HG03060 (cell line): ENCODE results near the gene WDR70.
"Not testable (repeated sequence)": the region's sequence is repeated elsewhere in the genome, so short reads cannot be mapped to it uniquely, and the experiment has no call there.

Experiments used
- ATAC-seq: cut with Tn5 transposase; IDR thresholded peaks from one replicate; pipeline ENCODE4 v1.9.1; 2021; ENCODE audit warnings: low read depth, moderate number of reproducible peaks; ENCODE audit not compliant: unreplicated experiment

Gene WDR70

DNA sequence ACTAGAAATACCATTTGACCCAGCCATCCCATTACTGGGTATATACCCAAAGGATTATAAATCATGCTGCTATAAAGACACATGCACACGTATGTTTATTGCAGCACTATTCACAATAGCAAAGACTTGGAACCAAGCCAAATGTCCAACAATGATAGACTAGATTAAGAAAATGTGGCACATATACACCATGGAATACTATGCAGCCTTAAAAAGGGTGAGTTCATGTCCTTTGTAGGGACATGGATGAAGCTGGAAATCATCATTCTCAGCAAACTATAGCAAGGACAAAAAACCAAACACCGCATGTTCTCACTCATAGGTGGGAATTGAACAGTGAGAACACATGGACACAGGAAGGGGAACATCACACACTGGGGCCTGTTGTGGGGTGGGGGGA lies 243.2 kb downstream of the WDR70 start:
- not testable (repeated sequence) for ATAC-seq

GRCh38 chr5:37626266-37626665 lies 247.1 kb downstream of the WDR70 start:
- ATAC-seq, result no peak

- no peak for ATAC-seq
These were observed 249.8 kb downstream of the WDR70 start for GRCh38 chr5:37628876-37629275.

DNA sequence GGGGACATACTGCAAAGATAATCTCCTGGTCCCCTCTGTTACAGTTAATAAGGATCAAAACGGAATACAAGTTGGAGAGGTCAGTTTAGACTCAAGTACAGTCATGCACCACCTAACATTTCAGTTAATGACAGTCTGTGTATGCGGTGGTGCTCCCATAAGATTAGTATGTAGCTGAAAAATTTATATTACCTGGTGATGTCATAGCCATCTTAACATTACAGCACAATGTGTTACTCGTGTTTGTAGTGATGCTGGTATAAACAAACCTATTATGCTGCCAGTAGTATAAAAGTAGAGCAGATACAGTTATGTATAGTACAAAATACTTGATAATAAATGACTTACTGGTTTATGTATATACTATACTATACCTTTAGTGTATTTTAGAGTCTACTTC lies 252.8 kb downstream of the WDR70 start:
- ATAC-seq, result no peak

DNA sequence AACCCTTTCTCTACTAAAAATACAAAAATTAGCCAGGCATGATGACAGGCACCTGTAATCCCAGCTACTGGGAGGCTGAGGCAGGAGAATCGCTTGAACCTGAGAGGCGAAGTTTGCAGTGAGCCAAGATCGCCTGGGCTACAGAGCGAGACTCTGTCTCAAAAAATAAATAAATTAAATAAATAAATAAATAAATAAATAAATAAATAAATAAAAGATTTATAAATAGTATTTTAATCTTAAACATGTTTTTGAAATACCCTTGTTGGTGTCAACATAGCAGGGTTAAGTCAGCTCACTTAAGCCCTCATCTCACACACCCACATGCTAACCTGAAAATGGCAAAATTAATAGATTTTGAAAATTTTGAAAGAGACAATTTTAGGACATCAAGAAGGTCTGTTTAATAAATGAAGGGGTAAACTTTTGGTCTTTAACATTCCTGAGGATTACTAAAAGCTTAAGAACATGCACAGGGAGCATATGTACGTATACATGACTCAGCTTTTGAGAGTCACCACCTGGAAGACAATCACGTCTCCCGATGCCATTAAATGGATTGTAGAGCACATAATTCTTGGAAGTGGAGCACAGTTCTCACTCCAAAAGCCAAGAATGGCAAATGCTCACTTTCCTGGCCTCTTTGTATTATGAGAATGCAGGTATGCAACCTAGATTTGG lies 258.2 kb downstream of the WDR70 start:
- ATAC-seq, result no peak

GRCh38 chr5:37638897-37639296 lies 259.8 kb downstream of the WDR70 start:
- ATAC-seq, result no peak

DNA sequence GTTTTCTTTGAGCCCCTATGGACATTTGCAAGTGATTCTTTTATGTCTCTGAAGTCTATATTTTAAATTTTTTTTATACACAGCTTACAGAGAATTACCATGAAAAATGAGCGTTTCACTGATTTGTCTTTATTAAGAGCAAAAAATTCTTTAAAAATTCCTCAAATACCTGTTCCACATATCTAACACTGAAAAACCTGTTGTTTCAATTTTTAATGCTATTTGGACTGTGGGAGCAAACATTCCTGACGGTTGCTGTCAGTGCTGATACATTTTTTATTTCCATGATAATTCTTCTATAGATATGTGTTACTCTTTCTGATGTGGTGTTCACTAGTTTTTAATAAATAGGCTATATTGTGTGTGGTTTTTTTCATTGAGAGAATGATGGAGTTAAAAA lies 261.0 kb downstream of the WDR70 start:
- ATAC-seq, result no peak

GRCh38 chr5:37641933-37642332 lies 262.8 kb downstream of the WDR70 start:
- ATAC-seq, result no peak

DNA sequence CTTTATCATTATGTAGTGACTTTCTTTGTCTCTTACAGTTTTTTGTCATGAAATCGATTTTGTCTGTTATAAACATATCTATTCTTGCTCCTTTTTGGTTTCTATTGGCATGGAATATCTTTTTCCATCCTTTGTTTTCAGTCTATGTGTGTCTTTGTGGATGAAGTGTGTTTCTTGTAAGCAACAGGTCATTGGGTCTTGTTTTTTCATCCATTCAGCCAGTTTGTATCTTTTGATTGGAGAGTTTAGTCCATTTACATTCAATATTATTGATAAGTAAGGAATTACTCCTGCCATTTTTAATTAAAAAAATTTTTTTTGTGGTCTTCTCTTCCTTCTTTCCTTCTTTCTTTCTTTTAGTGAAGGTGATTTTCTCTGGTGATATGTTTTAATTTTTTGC lies 266.6 kb downstream of the WDR70 start:
- ATAC-seq, result no peak

DNA sequence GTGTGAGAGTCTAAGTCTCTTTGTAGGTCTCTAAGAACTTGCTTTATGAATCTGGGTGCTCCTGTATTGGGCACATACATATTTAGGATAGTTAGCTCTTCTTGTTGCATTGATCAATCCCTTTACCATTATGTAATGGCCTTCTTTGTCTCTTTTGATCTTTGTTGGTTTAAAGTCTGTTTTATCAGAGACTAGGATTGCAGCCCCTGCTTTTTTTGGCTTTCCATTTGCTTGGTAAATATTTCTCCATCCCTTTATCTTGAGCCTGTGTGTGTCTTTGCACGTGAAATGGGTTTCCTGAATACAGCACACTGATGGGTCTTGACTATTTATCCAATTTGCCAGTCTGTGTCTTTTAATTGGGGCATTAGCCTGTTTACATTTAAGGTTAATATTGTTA lies 275.4 kb downstream of the WDR70 start:
- not testable (repeated sequence) for ATAC-seq

DNA sequence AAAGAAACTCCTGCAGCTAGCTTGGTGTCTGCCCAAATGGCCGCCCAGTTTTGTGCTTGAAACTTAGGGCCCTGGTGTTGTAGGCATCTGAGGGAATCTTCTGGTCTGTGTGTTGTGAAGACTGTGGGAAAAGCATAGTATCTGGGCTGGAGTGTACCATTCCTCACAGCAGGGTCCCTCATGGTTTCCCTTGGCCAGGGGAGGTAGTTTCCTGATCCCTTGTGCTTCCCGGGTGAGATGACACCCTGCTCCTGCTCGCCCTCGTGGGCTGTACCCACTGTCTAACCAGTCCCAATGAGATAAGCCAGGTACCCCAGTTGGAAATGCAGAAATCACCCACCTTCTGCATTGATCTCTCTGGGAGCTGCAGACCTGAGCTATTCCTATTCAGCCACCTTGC lies 277.9 kb downstream of the WDR70 start:
- no peak for ATAC-seq

GRCh38 chr5:37658440-37658839 lies 279.3 kb downstream of the WDR70 start:
- ATAC-seq, result no peak

DNA sequence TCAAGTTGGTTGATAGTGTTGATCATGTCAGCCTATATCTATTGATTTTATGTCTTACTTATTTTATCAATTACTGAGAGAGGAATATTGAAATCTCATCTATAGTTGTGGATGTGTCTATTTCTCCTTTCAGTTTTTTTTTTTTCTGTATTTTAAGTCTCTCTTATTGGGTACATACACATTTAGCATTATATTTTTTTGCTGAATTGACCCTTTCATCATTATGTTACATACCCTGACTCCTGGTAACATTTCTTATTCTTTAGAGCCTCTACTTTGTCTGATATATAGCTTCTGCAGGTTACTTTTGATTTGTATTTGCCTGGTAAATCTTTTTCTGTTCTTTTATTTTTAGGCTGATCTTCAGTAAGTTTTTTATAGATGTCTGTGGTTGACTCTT lies 281.2 kb downstream of the WDR70 start:
- ATAC-seq, result no peak

GRCh38 chr5:37661227-37661920 lies 282.3 kb downstream of the WDR70 start:
- no peak for ATAC-seq

- no peak for ATAC-seq
These were observed 282.8 kb downstream of the WDR70 start for GRCh38 chr5:37661951-37662350.

DNA sequence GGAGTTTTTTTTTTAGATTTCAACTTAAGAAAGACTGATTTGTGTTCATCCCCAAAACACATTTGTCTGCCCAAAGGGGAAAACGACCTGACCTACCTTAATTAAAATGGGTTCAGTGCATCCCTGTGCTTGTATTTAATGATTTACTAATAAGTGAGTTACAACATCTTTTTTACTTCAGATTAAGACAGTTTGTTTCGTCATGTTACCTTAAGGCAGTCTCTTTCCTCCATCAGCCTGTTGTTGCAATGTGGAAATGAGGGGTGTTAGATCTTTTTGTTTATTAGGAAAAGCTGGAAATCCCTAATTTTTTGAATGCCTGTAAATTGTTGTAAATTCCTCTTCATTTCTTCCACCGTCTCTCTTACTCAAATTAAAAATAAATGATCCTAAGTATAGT lies 283.2 kb downstream of the WDR70 start:
- no peak for ATAC-seq

GRCh38 chr5:37662789-37663485 lies 283.8 kb downstream of the WDR70 start:
- ATAC-seq, result no peak

- no peak for ATAC-seq
These were observed 284.4 kb downstream of the WDR70 start for GRCh38 chr5:37663538-37663937.

- no peak for ATAC-seq
These were observed 285.4 kb downstream of the WDR70 start for GRCh38 chr5:37664551-37664950.

DNA sequence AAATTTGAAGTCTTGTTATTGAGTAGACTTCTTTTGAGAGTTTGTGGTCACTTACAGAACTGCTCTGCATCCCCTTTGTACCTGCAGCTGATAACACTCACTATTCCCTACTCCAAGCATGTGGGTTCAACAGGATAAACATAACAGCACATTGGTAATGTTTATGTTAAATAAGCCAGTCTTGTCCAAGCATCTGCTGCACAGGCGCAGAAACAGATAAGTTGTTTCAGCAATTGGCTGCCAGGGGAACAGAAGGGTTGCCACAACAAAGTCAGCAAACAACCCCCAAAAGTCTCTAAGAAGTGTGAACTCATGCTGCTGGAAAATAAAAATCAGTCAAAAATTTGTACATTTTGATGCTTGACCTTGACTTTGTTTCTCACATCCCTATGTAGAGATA lies 286.2 kb downstream of the WDR70 start:
- no peak for ATAC-seq

DNA sequence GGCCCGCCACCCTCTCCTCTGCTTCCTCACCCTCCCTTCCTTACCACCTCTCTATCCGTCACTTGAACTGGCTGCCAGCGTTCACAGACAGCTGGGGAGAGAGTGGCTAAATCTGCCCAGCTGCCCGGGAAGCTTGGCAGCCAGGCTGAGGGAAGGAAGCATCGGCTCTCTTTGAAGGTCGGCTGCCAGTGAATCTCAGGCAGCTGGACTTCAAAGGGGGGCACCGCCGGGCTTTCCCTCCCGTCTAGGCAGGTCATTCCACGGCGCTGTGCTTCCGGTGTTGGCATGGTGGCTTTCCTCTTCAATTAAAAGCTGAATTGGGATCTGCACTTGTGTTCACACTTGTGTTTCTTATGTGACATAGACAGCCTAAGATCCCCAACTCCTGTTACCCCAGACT lies 286.8 kb downstream of the WDR70 start:
- ATAC-seq, result no peak

DNA sequence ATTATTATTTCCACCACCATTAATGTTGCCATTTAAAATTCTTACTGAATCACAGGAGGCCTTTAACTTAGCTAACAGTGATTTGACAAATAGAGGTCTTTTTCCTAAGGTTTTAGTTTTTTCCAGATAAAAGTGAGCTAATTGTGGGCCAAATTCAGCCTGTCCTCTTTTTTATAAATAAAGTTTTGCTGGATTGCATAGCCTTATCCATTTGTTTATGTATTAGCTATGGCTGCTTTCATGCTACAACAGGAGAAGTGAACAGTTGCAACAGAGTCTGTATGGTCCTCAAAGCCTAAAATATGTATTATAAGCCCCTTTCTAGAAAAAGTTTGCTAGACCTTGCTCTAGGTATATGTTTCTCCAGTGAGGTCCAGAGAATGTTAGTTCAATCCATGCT lies 288.3 kb downstream of the WDR70 start:
- no peak for ATAC-seq
